Measurements from ENCODE around the gene BACE1-AS.

GRCh38 chr11:117303646-117304315 is 12.6 kb downstream of the BACE1-AS start:
- TF ChIP-seq, protein P1, sequence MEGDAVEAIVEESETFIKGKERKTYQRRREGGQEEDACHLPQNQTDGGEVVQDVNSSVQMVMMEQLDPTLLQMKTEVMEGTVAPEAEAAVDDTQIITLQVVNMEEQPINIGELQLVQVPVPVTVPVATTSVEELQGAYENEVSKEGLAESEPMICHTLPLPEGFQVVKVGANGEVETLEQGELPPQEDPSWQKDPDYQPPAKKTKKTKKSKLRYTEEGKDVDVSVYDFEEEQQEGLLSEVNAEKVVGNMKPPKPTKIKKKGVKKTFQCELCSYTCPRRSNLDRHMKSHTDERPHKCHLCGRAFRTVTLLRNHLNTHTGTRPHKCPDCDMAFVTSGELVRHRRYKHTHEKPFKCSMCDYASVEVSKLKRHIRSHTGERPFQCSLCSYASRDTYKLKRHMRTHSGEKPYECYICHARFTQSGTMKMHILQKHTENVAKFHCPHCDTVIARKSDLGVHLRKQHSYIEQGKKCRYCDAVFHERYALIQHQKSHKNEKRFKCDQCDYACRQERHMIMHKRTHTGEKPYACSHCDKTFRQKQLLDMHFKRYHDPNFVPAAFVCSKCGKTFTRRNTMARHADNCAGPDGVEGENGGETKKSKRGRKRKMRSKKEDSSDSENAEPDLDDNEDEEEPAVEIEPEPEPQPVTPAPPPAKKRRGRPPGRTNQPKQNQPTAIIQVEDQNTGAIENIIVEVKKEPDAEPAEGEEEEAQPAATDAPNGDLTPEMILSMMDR (conservative IDR thresholded peaks at IDR 0.05 in 1 of 2, IDR thresholded peaks at IDR 0.05 in 1 of 2; ENCODE audit: low read depth in 1 of 2, low read length in 2 of 2): no peak
- no peak for TF ChIP-seq EZH2 (IDR thresholded peaks at IDR 0.05; ENCODE audit: low read length, missing control alignments)
